H1 (cell line): ENCODE measurements around the gene CROCC2. TPM values are rescaled to one million over a fixed set of nuclear protein-coding genes. Genes with fewer than 3 reads are reported as not detected.

Source experiments
- CTCF ChIA-PET: fragments of 300-600 bp; sonication (Branson Sonifier 250); formaldehyde crosslinking; loops from one replicate; lab custom pipeline; 2021; ENCODE audit not compliant: partially characterized antibody; lab: Charles Lee
- POLR2A ChIA-PET: fragments of 300-600 bp; sonication (Branson Sonifier 250); formaldehyde crosslinking; loops from one replicate; lab custom pipeline; 2021; ENCODE audit warnings: inconsistent platforms; ENCODE audit not compliant: partially characterized antibody; lab: Charles Lee
- DNase-seq, 2 experiments: peaks; one replicate each; pipeline versions ENCODE4 v3.0.0 to v3.0.0-alpha.2; 2010 to 2022; ENCODE audit warnings: low spot score in 2 of 2, low read depth in 1 of 2, mixed read lengths in 1 of 2
- FAIRE-seq: peaks from 2 replicates; lab custom pipeline; 2011; peaks lifted over from hg19 to GRCh38; lab: Jason Lieb, UNC
- H2AFZ ChIP-seq: 2 replicates; pipeline ENCODE4 v1.8.1; 2012; ENCODE audit warnings: low read length, inconsistent platforms
- H2AK5ac ChIP-seq: 2 replicates; pipeline ENCODE4 v1.6.1; 2013; ENCODE audit warnings: low read depth, low read length
- H2BK120ac ChIP-seq: replicated peaks from 2 replicates; pipeline ENCODE3; 2013; ENCODE audit warnings: low read depth, low read length, inconsistent platforms
- H2BK12ac ChIP-seq: 2 replicates; pipeline ENCODE4 v1.6.1; 2013; ENCODE audit warnings: low read depth, low read length
- H2BK15ac ChIP-seq: 2 replicates; pipeline ENCODE4 v1.6.1; 2013; ENCODE audit warnings: low read length
- H2BK20ac ChIP-seq: 2 replicates; pipeline ENCODE4 v1.6.1; 2013; ENCODE audit warnings: low read length
- H2BK5ac ChIP-seq: 2 replicates; pipeline ENCODE4 v1.6.1; 2013; ENCODE audit warnings: low read depth, low read length
- H3K14ac ChIP-seq: 2 replicates; pipeline ENCODE4 v1.6.1; 2013; ENCODE audit warnings: inconsistent platforms; ENCODE audit not compliant: insufficient read length
- H3K18ac ChIP-seq: 2 replicates; pipeline ENCODE4 v1.6.1; 2013; ENCODE audit warnings: low read length; ENCODE audit errors: extremely low read depth
- H3K23ac ChIP-seq: 2 replicates; pipeline ENCODE4 v1.6.1; 2013; ENCODE audit warnings: inconsistent platforms; ENCODE audit not compliant: insufficient read length
- H3K23me2 ChIP-seq: 2 replicates; pipeline ENCODE4 v1.6.1; 2013; ENCODE audit warnings: low read depth, low read length
- H3K27ac ChIP-seq: 2 replicates; pipeline ENCODE4 v1.6.1; 2011; ENCODE audit warnings: low read depth, low read length, inconsistent platforms
- H3K27me3 ChIP-seq, 4 experiments: replicated peaks in 1 of 4; 1 replicate in 1 of 4; 2 replicates in 3 of 4; pipeline versions ENCODE4 v1.6.1 to v1.8.1; 2011 to 2013; ENCODE audit warnings: low read length in 3 of 4, mild to moderate bottlenecking in 3 of 4, inconsistent platforms in 2 of 4, mixed read lengths in 2 of 4, moderate library complexity in 1 of 4; ENCODE audit not compliant: control insufficient read depth in 3 of 4, insufficient read depth in 3 of 4; ENCODE audit errors: extremely low read depth in 1 of 4
- H3K36me3 ChIP-seq, 4 experiments: 2 replicates each; pipeline versions ENCODE4 v1.6.1 to v1.8.1; 2011 to 2013; ENCODE audit warnings: mild to moderate bottlenecking in 4 of 4, low read length in 3 of 4, moderate library complexity in 2 of 4, control low read depth in 1 of 4, inconsistent platforms in 1 of 4; ENCODE audit not compliant: insufficient read depth in 4 of 4, control insufficient read depth in 2 of 4
- H3K4ac ChIP-seq: replicated peaks from 2 replicates; pipeline ENCODE3; 2013; ENCODE audit warnings: low read length, low read depth, mixed read lengths, inconsistent platforms; ENCODE audit not compliant: insufficient read length
- H3K4me1 ChIP-seq, 4 experiments: replicated peaks in 1 of 4; 1 replicate in 1 of 4; 2 replicates in 3 of 4; pipeline versions ENCODE4 v1.6.1 to v1.8.1; 2011 to 2013; ENCODE audit warnings: low read length in 3 of 4, inconsistent platforms in 2 of 4, mixed read lengths in 1 of 4; ENCODE audit not compliant: insufficient read depth in 4 of 4, control insufficient read depth in 3 of 4
- H3K4me2 ChIP-seq, 2 experiments: 2 replicates each; pipeline versions ENCODE4 v1.6.1 to v1.8.1; 2011 to 2013; ENCODE audit warnings: low read depth in 2 of 2, low read length in 2 of 2, control low read depth in 1 of 2, inconsistent platforms in 1 of 2, mild to moderate bottlenecking in 1 of 2; ENCODE audit not compliant: insufficient read depth in 1 of 2
- H3K4me3 ChIP-seq, 4 experiments: fragments of 200-600, 300-600 bp in 1 of 4; sonication (generic), shearing (Covaris generic), sonication (Bioruptor Twin) in 1 of 4; 2 replicates each; pipeline versions ENCODE4 v1.5.1 to v1.8.1; 2011 to 2016; ENCODE audit warnings: low read length in 4 of 4, low read depth in 3 of 4, control low read depth in 2 of 4, inconsistent platforms in 2 of 4, mild to moderate bottlenecking in 2 of 4, mixed read lengths in 1 of 4, moderate library complexity in 1 of 4; ENCODE audit not compliant: insufficient read depth in 2 of 4; ENCODE audit errors: extremely low read depth in 1 of 4
- H3K56ac ChIP-seq: replicated peaks from 2 replicates; pipeline ENCODE3; 2013; ENCODE audit warnings: low read depth, mild to moderate bottlenecking, mixed read lengths, low read length, inconsistent platforms; ENCODE audit not compliant: insufficient read length
- H3K79me1 ChIP-seq: 2 replicates; pipeline ENCODE4 v1.6.1; 2013; ENCODE audit warnings: low read depth, low read length, control low read depth
- H3K79me2 ChIP-seq, 2 experiments: 2 replicates each; pipeline versions ENCODE4 v1.6.1 to v1.8.1; 2012 to 2013; ENCODE audit warnings: low read length in 2 of 2, mild to moderate bottlenecking in 2 of 2, inconsistent platforms in 1 of 2; ENCODE audit not compliant: insufficient read depth in 2 of 2, control insufficient read depth in 1 of 2
- H3K9ac ChIP-seq, 4 experiments: replicated peaks in 1 of 4; 1 replicate in 1 of 4; 2 replicates in 3 of 4; pipeline versions ENCODE4 v1.6.1 to v1.8.1; 2011 to 2013; ENCODE audit warnings: low read depth in 3 of 4, low read length in 3 of 4, control low read depth in 2 of 4, mild to moderate bottlenecking in 2 of 4, moderate library complexity in 2 of 4, inconsistent platforms in 1 of 4; ENCODE audit errors: extremely low read depth in 1 of 4
- H3K9me3 ChIP-seq, 2 experiments: 2 replicates each; pipeline versions ENCODE4 v1.6.1 to v1.8.1; 2012 to 2013; ENCODE audit warnings: mild to moderate bottlenecking in 2 of 2, moderate library complexity in 2 of 2, control low read depth in 1 of 2, inconsistent platforms in 1 of 2, low read depth in 1 of 2, low read length in 1 of 2, mixed read lengths in 1 of 2; ENCODE audit not compliant: insufficient read depth in 2 of 2
- H4K20me1 ChIP-seq, 2 experiments: replicated peaks in 1 of 2; 2 replicates each; pipeline versions ENCODE3 to v1.8.1; 2011 to 2013; ENCODE audit warnings: inconsistent platforms in 2 of 2, low read length in 2 of 2, mild to moderate bottlenecking in 1 of 2; ENCODE audit not compliant: insufficient read depth in 2 of 2, control insufficient read depth in 1 of 2
- H4K5ac ChIP-seq: 2 replicates; pipeline ENCODE4 v1.6.1; 2013; ENCODE audit warnings: low read length, low read depth, mixed read lengths, inconsistent platforms; ENCODE audit not compliant: insufficient read length
- H4K8ac ChIP-seq: 2 replicates; pipeline ENCODE4 v1.8.0; 2013; ENCODE audit warnings: mild to moderate bottlenecking, moderate library complexity, low read length, inconsistent platforms; ENCODE audit not compliant: insufficient read depth; ENCODE audit errors: extremely low read depth
- H4K91ac ChIP-seq: replicated peaks from 2 replicates; pipeline ENCODE3; 2013; ENCODE audit warnings: low read length, mixed read lengths, inconsistent platforms; ENCODE audit not compliant: insufficient read length
- BCL11A ChIP-seq, 2 experiments: IDR thresholded peaks; one replicate each; pipeline ENCODE4 v1.6.1; 2011; ENCODE audit warnings: low read depth in 2 of 2, low read length in 2 of 2, mild to moderate bottlenecking in 2 of 2
- CHD1 ChIP-seq: IDR thresholded peaks from 2 replicates; pipeline ENCODE4 v1.6.1; 2012; ENCODE audit warnings: low read depth, low read length, improper control_type of control experiment
- E2F6 ChIP-seq: IDR thresholded peaks from 2 replicates; pipeline ENCODE4 v1.6.1; 2012; ENCODE audit warnings: inconsistent platforms
- EGR1 ChIP-seq: IDR thresholded peaks from 2 replicates; pipeline ENCODE4 v1.6.1; 2011; ENCODE audit warnings: low read depth, low read length, borderline replicate concordance
- HDAC6 ChIP-seq: IDR thresholded peaks from one replicate; pipeline ENCODE4 v1.7.1; 2012; ENCODE audit warnings: low read depth, mild to moderate bottlenecking, inconsistent platforms, low read length, moderate library complexity
- KDM1A ChIP-seq: fragments of 200-600, 300-600 bp; sonication (generic); IDR thresholded peaks from 2 replicates; pipeline ENCODE4 v1.7.1; 2016; ENCODE audit warnings: mild to moderate bottlenecking, low read length, borderline replicate concordance
- SUZ12 ChIP-seq: fragments of 200-600 bp; sonication (generic); IDR thresholded peaks from 2 replicates; pipeline ENCODE4 v1.6.1; 2012; ENCODE audit warnings: mild to moderate bottlenecking, inconsistent platforms, low read length, moderate library complexity, mixed read lengths
- TEAD4 ChIP-seq: IDR thresholded peaks from 2 replicates; pipeline ENCODE4 v1.6.1; 2012; ENCODE audit warnings: low read depth, low read length, inconsistent platforms, mixed read lengths
- USF2 ChIP-seq: IDR thresholded peaks from 2 replicates; pipeline ENCODE4 v1.6.1; 2011; ENCODE audit warnings: low read length, improper control_type of control experiment
- ZNF274 ChIP-seq: IDR thresholded peaks from 2 replicates; pipeline ENCODE4 v1.7.0; 2012; ENCODE audit warnings: low read length, borderline replicate concordance; ENCODE audit errors: extremely low read depth
- WGBS, 2 experiments: shearing (Covaris generic) in 1 of 2; methylation state at CpG; one replicate each; pipeline versions ENCODE4 v1.1.6 to v1.1.7; 2013 to 2015; ENCODE audit warnings: low lambda C conversion rate in 2 of 2, mixed read lengths in 2 of 2, inconsistent platforms in 1 of 2, low coverage in 1 of 2, missing lambda C conversion rate in 1 of 2; ENCODE audit not compliant: insufficient replicate concordance in 2 of 2, insufficient coverage in 1 of 2, insufficient read length in 1 of 2; ENCODE audit errors: extremely low coverage in 1 of 2, missing lambda C conversion rate in 1 of 2; 5-methylcytosine and 5-hydroxymethylcytosine counted together
- polyA plus RNA-seq, 7 experiments: library from polyadenylated mRNA; depleted of rRNA in 3 of 7; stranded (reverse) in 5 of 7; unstranded in 2 of 7; fragments of >200 nt in 5 of 7; fragments of 200-250 nt in 2 of 7; gene quantifications; 1 replicate in 5 of 7; 2 replicates in 1 of 7; 4 replicates in 1 of 7; pipeline versions ENCODE4 v1.2.1 to v1.2.3, GENCODE V29; 2011 to 2013; ENCODE audit warnings: missing spikeins in 2 of 7, mixed read lengths in 2 of 7
- total RNA-seq: library from RNA; stranded (reverse); fragmentation: NEBNext Ultra II Directional; extraction: Animal tissue kit (Norgen Biotek cat#: 25700); gene quantifications from 2 replicates; pipeline ENCODE4 v1.2.1, GENCODE V29; 2021

Gene CROCC2
- total and polyA plus RNA-seq, 2 of the 8 experiments (the other 6 are each of a cell fraction or from before 2014, with no cell fraction given) = not detected

- Histone ChIP-seq H2BK15ac (no peak overlapping the region), H2AK5ac (no peak overlapping the region), H3K4me2 (peak overlapping the region; percentile 59 to 83; a peak in 3 of 4 replicates), H3K79me2 (no peaks in the 10 kb centered on the region), H2BK12ac (no peak overlapping the region), H3K23ac (no peak overlapping the region), H3K14ac (no peak overlapping the region), H2BK5ac (no peak overlapping the region), H3K27ac (no peak overlapping the region), H3K4ac (no peak overlapping the region), H3K56ac (no peak overlapping the region), H2AFZ (peak overlapping the region; percentile 24; the same call in 1 of the 2 replicates), H4K20me1 (peaks cover 2 to 4% of the 10 kb centered on the region in 2 experiments), H3K36me3 (no peaks in the 10 kb centered on the region), H4K5ac (no peak overlapping the region), H2BK20ac (no peak overlapping the region), H3K23me2 (peaks cover 4% of the 10 kb centered on the region; the same call in 1 of the 2 replicates), H3K79me1 (no peaks in the 10 kb centered on the region), H3K9me3 (no peaks in the 10 kb centered on the region), H4K8ac (no peak overlapping the region), H3K27me3 (peaks cover 1 to 9% (median 9%) of the 10 kb centered on the region in 4 experiments; a peak in 6 of 7 replicates), H2BK120ac (no peak overlapping the region), H3K4me1 (peaks cover 0 to 6% (median 3%) of the 10 kb centered on the region in 4 experiments; a peak in 4 of 7 replicates), H4K91ac (no peak overlapping the region), H3K9ac (no peak overlapping the region), H3K4me3 (peak overlapping the region in 2 of 4 experiments; percentile 34 to 60; a peak in 4 of 8 replicates), H3K18ac (no peak overlapping the region)
- DNase-seq (peak in 1 of 2 experiments; percentile 58), FAIRE-seq (no peak)
- 88% methylated on average over 19 of the region's 20 CpGs; no CpG with 5 or more reads in 1 of the 2 experiments for WGBS, 2 experiments
- ChIA-PET POLR2A (no interaction called here), CTCF (interaction anchor here (1.0 to 1.5 kb wide), 3 partner anchors 11 to 48 kb away, joined by 3 read pairs; no protein-coding TSS in a partner anchor)
- TF ChIP-seq ZNF274 = no peak
- TF ChIP-seq KDM1A = no peak
- TF ChIP-seq CHD1 = no peak
- no peak for TF ChIP-seq TEAD4
- no peak for TF ChIP-seq USF2
- no peak for TF ChIP-seq HDAC6
- TF ChIP-seq E2F6 = no peak; the same call in 1 of the 2 replicates
- no peak for TF ChIP-seq EGR1
- no peak for TF ChIP-seq BCL11A (IDR thresholded peaks at IDR 0.05; ENCODE audit: low read depth in 2 of 2, low read length in 2 of 2)
- TF ChIP-seq SUZ12 = no peak
Measured at GRCh38 chr2:240917009-240917683, 11.0 kb downstream of the CROCC2 start.
